Activated T-cell treated with anti-CD3 and anti-CD28 coated beads for 1 hour (primary cell): Measurements from ENCODE around the gene USP25.

Experiments
- DNase-seq: peaks from one replicate; pipeline ENCODE4 v3.0.0-alpha.2; 2020; ENCODE audit warnings: low read depth

Gene USP25, protein sequence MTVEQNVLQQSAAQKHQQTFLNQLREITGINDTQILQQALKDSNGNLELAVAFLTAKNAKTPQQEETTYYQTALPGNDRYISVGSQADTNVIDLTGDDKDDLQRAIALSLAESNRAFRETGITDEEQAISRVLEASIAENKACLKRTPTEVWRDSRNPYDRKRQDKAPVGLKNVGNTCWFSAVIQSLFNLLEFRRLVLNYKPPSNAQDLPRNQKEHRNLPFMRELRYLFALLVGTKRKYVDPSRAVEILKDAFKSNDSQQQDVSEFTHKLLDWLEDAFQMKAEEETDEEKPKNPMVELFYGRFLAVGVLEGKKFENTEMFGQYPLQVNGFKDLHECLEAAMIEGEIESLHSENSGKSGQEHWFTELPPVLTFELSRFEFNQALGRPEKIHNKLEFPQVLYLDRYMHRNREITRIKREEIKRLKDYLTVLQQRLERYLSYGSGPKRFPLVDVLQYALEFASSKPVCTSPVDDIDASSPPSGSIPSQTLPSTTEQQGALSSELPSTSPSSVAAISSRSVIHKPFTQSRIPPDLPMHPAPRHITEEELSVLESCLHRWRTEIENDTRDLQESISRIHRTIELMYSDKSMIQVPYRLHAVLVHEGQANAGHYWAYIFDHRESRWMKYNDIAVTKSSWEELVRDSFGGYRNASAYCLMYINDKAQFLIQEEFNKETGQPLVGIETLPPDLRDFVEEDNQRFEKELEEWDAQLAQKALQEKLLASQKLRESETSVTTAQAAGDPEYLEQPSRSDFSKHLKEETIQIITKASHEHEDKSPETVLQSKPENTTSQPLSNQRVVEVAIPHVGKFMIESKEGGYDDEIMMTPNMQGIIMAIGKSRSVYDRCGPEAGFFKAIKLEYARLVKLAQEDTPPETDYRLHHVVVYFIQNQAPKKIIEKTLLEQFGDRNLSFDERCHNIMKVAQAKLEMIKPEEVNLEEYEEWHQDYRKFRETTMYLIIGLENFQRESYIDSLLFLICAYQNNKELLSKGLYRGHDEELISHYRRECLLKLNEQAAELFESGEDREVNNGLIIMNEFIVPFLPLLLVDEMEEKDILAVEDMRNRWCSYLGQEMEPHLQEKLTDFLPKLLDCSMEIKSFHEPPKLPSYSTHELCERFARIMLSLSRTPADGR

DNA sequence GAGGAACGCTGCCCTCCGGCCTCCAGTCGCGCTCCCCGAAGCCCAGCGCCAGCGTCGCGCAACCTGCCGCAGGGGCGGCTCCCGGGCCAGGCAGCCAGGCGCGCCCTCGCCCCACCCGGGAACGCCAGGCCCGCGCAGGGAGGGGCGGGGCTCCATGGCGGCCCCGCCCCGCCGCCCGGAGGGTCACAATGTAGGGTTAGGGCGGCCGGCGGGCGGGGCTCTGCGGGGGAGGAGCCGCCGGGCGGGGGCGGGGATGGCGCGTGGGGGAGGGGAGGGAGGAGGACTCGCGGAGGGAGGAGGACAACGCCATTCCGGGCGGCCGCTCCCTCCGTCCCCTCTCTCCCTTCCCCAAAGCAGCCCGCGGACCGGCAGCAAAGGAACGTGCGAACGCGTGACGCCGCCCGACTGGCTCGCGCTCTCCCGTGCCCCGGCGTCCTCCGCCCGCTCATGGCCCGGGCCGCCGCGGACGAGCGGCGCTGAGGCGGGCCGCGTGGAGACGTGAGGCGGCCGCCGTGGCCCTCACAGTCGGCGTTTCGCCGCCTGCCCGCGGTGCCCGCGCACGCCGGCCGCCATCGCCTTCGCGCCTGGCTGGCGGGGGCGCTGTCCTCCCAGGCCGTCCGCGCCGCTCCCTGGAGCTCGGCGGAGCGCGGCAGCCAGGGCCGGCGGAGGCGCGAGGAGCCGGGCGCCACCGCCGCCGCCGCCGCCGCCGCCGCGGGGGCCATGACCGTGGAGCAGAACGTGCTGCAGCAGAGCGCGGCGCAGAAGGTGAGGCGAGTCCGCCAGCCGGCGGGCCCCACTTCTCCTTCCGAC lies at the start of gene USP25:
Gene USP25, plus strand, starts transcription at position 309 of the 810 bp plus-strand sequence. Its CDS starts 412 bp downstream, at position 721.
- DNase-seq: peak; percentile 90

DNA sequence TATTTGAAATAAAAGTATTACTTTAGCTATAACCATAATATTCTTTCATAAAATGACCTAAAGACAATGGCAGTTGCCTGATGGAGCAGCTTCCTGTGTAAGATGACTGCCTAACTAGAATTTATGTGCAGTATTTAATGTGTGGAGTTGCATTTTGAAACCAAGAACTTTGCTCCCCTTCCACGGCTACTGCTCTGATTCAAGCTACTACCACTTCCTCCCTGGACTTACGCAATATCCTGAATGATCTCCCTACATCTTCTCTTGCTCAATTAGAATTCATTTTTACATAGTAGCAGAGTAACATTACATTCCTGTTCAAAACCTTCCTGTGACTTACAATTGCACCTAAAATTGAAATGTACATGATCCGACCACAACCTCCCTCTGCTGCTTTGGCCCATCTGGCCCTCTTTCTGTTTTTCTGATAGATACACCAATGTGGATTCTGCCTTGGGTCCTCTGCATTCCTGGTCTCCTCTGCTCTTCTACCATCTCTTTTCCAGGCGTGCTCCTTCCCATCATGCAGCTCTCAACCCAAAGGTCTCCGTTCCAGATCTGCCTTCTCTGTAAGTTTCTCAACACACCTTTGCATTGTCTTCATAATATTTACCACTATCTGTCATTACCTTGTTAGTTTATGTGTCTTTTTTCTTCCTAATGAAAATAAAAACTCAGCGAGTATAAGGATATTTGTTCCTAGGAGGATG lies 47.4 kb upstream of the USP25 start:
- no peak for DNase-seq

DNA sequence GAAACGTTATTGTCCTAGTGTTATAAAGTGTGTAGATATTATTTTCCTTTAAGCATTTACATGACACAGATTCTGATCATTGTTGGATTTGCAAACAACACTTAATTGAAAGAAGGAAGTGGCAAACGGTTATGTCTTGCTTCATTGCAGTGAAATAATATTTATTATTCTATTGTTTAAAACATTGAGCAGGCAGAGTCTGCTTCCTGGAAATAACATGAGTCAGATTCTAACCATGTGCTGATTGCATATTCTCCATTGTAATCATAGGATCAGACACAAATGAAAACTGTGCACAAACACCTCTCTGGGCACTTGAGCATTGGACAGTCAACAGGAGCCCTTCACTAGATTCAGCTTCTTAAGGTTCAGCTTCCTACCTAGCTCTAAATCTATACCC lies 46.8 kb upstream of the USP25 start:
- DNase-seq: no peak

DNA sequence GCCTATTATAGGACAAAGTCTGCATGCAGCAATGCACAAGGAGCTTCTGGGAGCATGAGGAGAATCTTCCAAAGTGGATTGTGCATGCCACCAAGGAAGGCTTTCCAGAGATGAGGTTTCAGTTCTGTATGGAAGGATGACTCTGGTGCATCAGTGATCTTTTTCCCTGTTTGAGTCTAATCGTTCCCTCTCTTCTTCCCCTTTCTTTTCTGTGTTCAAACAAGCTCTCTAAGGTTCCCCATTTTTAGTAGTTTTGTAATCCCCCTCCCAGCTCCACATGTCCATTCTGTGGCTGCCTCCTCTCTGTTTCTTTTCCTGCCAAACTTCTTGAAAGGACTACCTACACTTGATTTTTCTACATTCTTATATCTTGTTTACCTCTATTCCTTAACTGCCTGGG lies 43.3 kb upstream of the USP25 start:
- DNase-seq: no peak

DNA sequence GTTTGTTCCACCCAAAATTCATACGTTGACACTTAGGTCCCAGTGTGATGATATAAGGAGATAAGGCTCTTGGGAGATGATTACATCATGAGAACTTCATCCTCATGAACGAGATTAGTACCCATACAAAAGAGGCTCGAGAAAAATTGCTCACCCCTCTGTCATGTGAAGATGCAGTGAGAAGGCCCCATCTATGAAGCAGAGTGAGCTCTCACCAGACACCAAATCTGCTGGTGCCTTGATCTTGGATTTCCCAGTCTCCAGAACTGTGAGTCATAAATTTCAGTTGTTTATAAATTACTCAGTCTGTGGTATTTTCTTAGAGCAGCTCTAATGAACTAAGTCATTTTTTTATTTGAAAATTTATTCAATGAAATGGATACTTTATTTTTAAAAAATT lies 42.6 kb upstream of the USP25 start:
- no peak for DNase-seq

DNA sequence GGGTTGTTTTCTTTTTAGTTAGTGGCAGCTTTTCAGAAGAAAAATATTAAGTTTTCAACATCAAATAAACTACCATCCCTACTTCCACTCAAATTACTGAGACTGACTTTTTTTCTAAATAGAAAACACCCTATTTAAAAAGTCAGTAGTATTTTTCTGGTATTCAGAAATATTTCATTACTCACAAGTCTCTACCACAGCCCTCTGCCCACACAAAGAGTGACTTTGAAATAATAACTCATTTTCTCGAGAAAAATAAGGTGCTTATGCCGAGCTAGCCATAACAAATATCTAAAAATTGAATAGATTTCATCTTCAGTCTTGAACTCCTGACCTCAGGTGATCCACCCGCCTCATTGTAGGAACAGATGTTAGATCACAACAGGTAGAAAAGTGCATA lies 41.8 kb upstream of the USP25 start:
- no peak for DNase-seq

DNA sequence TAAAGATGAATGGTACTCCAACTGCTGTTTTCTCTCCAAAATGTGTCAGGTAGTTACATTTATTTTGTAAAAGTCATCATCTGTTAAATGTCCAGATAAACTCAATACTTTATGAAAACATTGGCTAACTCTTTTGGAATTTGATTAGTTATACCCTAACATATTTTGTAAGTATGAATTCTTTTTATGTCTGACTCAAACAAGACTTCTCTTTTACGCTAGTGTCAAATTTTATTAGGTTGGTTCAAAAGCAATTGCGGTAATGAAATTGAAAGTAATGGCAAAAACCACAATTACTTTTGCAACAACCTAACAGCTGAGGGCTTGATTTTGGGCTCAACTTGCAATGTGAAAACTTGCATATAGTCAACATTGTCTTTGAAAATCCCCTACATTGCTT lies 41.0 kb upstream of the USP25 start:
- no peak for DNase-seq

DNA sequence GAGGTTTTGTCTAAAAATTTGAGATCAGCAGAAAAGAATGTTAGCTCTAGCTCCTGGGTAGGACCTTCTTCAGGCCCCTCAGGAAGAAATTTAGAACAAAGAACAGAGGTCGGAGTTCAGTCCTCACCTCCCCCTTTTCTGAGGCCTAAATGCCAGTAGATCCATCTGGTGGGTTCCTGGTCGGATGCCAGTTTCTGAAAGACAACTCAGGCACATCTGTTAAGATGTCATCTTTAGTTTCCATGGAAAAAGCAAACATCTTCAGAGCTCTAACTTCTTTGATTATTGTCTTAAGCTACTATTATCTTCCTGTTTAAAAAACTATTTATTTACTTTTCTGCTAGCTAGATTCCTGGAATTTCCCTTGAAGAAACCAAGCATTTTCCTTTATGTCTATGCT lies 37.1 kb upstream of the USP25 start:
- no peak for DNase-seq

DNA sequence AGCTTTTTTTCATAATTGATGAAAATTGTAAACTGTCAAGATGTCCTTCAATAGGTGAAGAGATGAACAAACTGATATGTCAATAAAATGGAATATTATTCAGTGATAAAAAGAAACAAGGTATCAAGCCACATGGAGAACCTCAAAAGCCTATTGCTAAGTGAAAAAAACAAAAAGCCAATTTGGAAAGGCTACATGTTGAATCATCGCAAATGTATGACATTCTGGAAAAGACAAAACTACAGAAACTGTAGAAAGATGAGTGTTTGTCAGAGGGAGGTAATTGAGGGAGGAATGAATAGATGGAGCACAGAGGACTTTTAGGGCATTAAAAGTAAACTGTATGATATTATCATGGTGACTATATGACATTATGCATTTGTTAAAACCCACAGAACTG lies 34.5 kb upstream of the USP25 start:
- no peak for DNase-seq

DNA sequence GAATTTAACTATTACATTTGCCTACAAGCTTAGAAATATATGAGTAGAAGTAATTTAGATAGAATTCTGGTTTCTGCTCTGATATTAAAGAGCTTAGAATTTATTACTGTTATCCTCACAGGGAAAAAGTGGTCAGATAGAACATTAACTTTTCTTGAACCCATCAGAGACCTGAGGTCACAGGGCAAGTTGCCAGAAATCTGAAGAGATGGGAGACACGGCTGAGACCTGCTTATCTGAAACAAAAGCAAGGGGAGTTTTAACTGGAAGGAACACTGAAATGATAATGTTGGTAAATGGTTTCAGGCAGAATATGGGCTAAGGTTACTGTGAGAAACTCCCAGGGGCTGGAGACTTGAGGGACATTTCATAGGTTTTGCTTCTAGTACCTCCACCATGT lies 28.0 kb upstream of the USP25 start:
- no peak for DNase-seq

DNA sequence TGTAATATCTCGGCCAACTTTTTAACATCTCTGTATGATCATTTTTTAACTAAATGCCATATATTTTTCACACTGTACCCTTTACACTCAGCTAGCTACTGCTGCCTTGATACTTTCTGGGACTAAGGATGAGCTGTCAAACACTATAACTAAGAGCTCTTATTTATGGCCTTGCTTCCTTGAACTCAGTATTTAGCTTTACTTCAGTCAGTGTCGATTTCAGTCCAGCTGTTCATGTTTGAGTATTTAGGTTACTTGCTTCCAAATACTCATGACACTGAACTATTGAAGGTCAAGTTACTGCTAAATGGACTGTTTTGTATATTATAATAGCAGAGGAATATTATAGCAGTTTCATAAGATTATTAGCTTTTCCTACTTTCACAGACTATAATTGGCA lies 25.9 kb upstream of the USP25 start:
- no peak for DNase-seq

DNA sequence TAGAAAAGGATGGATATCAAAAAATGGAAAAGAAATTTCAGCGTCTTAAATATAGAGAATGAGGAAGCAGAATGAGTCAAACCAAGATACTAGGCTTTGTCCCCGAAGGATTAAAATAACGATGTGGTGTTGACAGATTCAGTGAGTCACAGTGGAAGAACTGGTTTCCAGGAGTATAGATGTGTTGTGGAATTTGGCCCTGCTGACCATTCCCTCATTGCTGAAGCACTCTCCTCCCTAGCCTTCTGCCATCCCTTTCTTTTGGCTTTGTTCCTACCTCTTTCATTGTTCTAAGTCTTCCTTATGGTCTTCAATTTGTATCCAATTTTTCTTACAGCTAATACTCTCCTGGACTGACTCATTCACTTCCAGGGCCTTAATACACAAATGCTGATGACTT lies 23.1 kb upstream of the USP25 start:
- DNase-seq: no peak

DNA sequence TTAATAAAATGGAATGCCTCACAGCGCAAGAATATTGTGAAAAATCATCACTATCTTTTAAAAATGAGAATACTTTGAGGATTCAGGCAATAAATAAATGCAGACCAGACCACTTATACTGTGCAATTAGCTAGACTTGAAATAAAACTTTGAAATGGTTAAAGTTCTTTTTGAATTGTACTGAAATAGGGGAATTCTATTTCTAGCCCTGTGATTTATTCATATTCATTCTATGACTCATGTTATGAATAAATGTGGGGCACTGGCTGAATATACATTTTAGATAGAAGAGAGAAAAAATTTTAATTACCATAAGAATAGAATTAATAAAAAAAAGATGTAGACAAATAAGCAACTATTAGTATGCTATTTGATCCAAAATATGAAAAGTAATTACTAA lies 16.4 kb upstream of the USP25 start:
- DNase-seq: no peak

DNA sequence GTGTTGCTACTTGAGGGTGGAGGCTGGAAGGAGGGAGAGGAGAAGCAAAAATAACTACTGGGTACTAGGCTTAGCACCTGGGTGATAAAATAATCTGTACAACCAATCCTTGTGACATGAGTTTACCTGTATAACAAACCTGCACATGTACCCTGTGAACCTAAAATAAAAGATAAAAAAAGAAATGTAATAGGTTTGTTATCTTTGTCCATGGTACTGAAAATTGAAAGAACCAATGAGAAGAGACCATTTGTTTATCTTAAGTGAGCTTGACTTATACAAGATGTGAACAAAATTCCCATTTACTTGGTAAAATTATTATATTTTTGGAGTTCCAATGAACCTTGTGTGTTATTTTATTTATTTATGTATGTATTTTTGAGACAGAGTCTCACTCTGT lies 11.1 kb upstream of the USP25 start:
- DNase-seq: no peak

DNA sequence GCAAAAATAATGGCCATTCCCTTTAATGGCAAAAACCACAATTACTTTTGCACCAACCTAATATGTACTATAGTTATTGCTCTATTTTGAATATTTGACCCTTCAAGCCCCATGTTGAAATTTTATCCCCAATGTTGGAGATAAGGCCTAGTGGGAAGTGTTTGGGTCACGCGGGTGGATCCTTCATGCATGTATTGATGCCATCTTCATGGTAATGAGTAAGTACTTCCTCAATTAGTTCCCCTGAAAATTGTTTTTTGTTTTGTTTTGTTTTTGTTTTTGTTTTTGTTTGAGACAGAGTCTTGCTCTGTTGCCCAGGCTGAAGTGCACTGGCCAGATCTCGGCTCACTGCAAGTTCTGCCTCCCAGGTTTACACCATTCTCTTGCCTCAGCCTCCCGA lies 9.8 kb upstream of the USP25 start:
- no peak for DNase-seq

DNA sequence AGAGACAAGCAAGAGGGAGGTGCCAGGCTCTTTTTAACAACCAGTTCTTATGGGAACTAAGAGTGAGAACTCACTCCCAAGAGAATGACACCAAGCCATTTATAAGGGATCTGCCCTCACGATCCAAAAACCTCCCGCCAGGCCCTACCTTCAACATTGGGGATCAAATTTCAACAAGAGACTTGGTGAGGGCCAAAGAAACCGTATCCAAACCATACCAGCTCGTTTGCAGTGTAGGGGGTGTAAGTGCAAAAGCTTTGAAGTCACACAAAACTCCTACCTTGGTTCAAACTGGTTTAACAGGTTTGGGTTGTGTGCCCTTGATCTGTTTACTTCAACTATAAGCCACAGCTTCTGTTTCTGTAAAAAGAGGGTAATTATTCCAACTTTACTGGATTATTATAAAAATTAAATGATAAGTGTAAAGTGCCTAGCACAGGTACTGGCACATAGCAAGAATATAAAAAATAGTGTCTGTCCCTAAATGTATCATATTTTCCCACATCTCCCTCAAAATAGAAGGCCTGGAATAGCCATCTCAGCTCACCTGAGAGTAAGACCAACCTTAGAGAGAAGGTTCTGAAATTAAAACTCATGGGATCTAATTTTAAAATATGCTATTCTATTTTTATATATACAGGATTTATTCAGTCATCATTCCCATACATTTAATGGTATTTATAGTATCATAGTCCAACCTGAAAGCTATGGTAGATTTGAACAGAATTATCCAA lies 7.0 kb upstream of the USP25 start:
- DNase-seq: no peak

DNA sequence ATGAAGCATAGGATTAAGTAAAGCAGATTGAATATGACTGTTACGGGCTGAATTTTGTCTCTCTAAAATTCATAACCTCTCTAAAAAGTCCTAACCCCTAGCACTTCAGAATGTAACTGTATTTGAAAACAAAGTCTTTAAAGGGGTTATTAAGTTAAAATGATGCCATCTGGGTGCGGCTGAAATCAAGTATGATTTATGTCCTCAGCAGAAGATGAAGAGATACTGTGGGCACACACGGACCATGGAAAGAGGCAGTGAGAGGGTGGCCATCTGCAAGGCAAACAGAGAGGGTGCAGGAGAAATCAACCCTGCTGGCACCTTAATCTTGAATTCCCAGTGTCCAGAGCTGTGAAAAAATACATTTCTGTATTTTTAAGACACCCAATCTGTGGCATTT lies 3.8 kb upstream of the USP25 start:
- no peak for DNase-seq

DNA sequence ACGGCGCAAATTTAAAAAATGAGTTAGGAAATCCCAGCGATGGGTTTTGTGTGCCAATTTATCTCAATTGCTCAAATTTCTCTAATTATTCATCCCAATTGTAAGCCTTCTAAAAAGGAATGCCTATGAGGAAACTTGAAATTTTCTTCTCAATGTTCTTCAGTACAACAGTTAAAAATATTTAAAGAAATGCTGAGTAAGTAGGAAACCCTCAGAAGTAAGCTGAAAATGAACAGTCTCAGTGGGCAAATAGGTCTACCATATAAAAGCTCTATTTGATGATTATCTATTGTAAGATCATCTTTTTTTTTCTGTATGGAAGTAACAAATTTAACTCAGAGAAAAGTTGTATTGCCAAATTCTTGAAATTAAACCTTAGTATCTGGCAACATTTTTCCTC lies 1.7 kb upstream of the USP25 start:
- no peak for DNase-seq

DNA sequence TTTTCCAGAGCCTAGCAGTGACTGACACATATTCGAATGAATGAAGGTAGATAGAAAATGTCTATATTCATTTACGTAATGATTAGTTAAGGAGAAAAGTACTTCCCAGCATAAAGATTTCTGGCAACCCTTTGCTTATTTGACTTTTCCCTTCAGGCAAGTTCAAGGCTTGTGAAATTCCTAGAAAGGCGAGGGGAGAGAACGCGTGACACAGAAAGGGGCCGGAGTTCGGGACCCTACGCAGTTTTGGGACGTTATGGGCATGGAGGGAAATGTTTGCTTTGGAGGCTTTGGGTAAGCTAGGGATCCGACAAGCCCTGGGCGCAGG lies 472 bp upstream of the USP25 start:
- no peak for DNase-seq

DNA sequence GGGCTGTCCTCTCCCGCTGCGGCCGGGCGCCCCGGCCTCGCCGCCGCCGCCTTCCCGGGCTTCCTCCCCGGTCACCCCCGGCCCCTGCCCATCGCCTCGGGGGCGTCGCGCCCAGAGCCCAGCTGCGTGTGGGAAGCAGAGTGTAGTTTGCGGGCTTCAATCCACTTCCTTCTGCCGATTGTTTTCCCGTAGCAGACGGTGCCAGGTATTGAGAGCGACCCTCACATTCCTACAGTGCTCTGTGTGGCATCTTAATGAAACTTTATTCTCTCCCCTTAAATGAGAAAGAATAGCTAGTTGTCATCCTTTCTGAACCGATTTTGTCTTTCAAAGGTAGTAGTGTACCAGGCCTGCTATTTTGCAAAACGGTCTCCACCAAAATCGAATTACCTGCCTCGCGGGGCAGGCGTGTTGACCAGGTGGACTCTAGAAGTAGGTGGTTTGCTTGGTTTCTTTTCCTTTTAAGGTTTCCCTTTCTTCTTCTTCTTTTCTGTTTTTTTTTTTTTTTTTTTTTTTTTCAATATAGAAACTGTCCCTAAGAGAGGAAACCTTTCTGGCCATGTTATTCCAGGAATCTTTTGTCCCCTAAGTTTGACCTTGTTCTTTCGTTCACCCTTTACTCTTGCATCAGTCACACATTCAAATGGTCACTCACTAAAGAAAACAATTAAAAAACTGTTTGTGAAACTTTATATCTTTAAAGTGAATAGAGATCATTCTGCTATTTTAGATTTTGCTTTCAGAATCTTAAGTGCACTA lies 881 bp downstream of the USP25 start:
- no peak for DNase-seq
